Heart left ventricle (tissue), 16 donors: ENCODE results near the gene DPH1. TPM values are rescaled to one million over a fixed set of nuclear protein-coding genes. Genes with fewer than 3 reads are reported as not detected.
A peak's percentile ranks its signal among the peaks of the same experiment; 100 is the strongest.

Source experiments
- ATAC-seq, 4 donors: fragments of 200-7000 bp; cut with Tn5 transposase; one replicate each; pipeline ENCODE4 v1.9.1; 2020 to 2022; ENCODE audit warnings: moderate library complexity in 4 of 4, mild to moderate bottlenecking in 3 of 4, moderate number of reproducible peaks in 1 of 4
- DNase-seq, 5 donors: peaks; one replicate each; pipeline ENCODE4 v3.0.0-alpha.2; 2020
- H3K27ac ChIP-seq, 12 donors: fragments of 200-600 bp; sonication (generic) in 4 of 12; one replicate each; pipeline versions ENCODE4 v1.5.0 to v1.8.0; 2016 to 2022; ENCODE audit warnings: mild to moderate bottlenecking in 2 of 12
- H3K27me3 ChIP-seq, 9 donors: fragments of 200-600 bp; sonication (generic) in 2 of 9; one replicate each; pipeline versions ENCODE4 v1.5.1 to v1.8.0; 2016 to 2022; ENCODE audit warnings: mild to moderate bottlenecking in 3 of 9
- H3K36me3 ChIP-seq, 9 donors: fragments of 200-600 bp; sonication (generic) in 2 of 9; one replicate each; pipeline versions ENCODE4 v1.5.0 to v1.8.0; 2018 to 2022; ENCODE audit warnings: mild to moderate bottlenecking in 2 of 9
- H3K4me1 ChIP-seq, 12 donors: fragments of 200-600 bp; sonication (generic) in 4 of 12; one replicate each; pipeline versions ENCODE4 v1.5.0 to v1.8.0; 2016 to 2022; ENCODE audit warnings: mild to moderate bottlenecking in 3 of 12
- H3K4me3 ChIP-seq, 12 donors: fragments of 200-600 bp; sonication (generic) in 4 of 12; one replicate each; pipeline versions ENCODE4 v1.5.0 to v1.8.0; 2017 to 2022; ENCODE audit warnings: mild to moderate bottlenecking in 9 of 12, moderate library complexity in 4 of 12
- H3K9me3 ChIP-seq, 12 donors: fragments of 200-600 bp; sonication (generic) in 4 of 12; one replicate each; pipeline versions ENCODE4 v1.5.0 to v1.8.0; 2016 to 2022; ENCODE audit warnings: mild to moderate bottlenecking in 1 of 12
- CTCF ChIP-seq, 12 donors: fragments of 200-600 bp; sonication (generic) in 4 of 12; IDR thresholded peaks; one replicate each; pipeline versions ENCODE4 v1.5.0 to v1.8.0; 2018 to 2022; ENCODE audit warnings: antibody characterized with exemption in 12 of 12, mild to moderate bottlenecking in 5 of 12
- POLR2A ChIP-seq, 2 donors: fragments of 450-650 bp; IDR thresholded peaks; one replicate each; pipeline ENCODE4 v1.6.1; 2017; ENCODE audit warnings: antibody characterized with exemption in 2 of 2, mild to moderate bottlenecking in 2 of 2, moderate library complexity in 2 of 2
- WGBS, 4 donors: extraction: QIAGEN DNeasy Blood & Tissue Kit in 2 of 4; methylation state at CpG; one replicate each; pipeline versions ENCODE4 v1.1.5 to v1.1.7; 2013 to 2018; 5-methylcytosine and 5-hydroxymethylcytosine counted together
- intact Hi-C, 10 donors: fragments of 100-400 bp; cut with DNase I; formaldehyde crosslinking; loops; one replicate each; pipeline versions ENCODE4 v1.11.1 to v1.14.2; 2022
- polyA plus RNA-seq, 2 donors: library from polyadenylated mRNA; stranded (reverse); fragments of 200-250 nt; gene quantifications; one replicate each; pipeline ENCODE4 v1.2.3, GENCODE V29; 2013
- total RNA-seq, 9 donors: library from RNA; depleted of rRNA in 2 of 9; stranded (reverse); fragments of >200 nt in 2 of 9; fragmentation: NEBNext Ultra II Directional in 3 of 9; extraction: Animal tissue kit (Norgen Biotek cat#: 25700) in 3 of 9; gene quantifications; one replicate each; pipeline versions ENCODE4 v1.1.0 to v1.2.4, GENCODE V29; 2016 to 2023
- donor health status: ischemic (EF 13 %, LVEDD 7.1; RV severe dilation, severe dysfunction).
- donor health status: healthy with polysubstance abuse.
- donor health status: DM: no; HTN: yes; CAD: no.
- donor health status: DM: no; HTN: no; CAD: no.
- donor health status: ischemic (EF 25% LVEDD 6.9; RV normal size, moderate dysfunction).
- donor health status: ischemic (EF 25% LVEDD 5.7; RV mildly dilated, moderate dysfunction).
- donor health status: healthy.
- donor health status: DM: yes; HTN: yes; CAD: no.
- donor health status: ischemic (EF 35%, LVEDD 5.7; RV mildly dilated, moderate dysfunction).
- donor health status: nonischemic (EF 11% LVEDD 7.7; RV severe dilation, severe dysfunction).
- donor health status: DM: yes; HTN: yes; CAD: no.
- donor health status: PGD.
- donor health status: ischemic (EF 29% LVEDD 5.4; RV normal size, mild dysfunction).
- donor health status: nonischemic (EF 23%, LVEDD 6.1; RV moderate dilation, normal function).

The DPH1 gene
- total and polyA plus RNA-seq, 11 donors: 14.0 to 38.1 (median 23.4) TPM

- peak overlapping the region; percentile 45 to 98 (median 80) for H3K4me3 ChIP-seq
- ATAC-seq: peak in 3 of 4 donors; percentile 52 to 61 (median 61)
- H3K36me3 ChIP-seq: peaks cover 0 to 3% (median 0%) of the 10 kb centered on the region in 9 donors
- 2 to 16% (median 6%) methylated on average over 11 to 104 of the region's 104 CpGs for WGBS, 4 donors
- H3K27ac ChIP-seq: peak overlapping the region in 8 of 12 donors; percentile 15 to 80 (median 56)
- peak; percentile 86 to 93 (median 90) for DNase-seq
- H3K9me3 ChIP-seq: no peaks in the 10 kb centered on the region
- H3K4me1 ChIP-seq: peaks cover 4 to 53% (median 39%) of the 10 kb centered on the region in 12 donors
- TF ChIP-seq POLR2A (IDR thresholded peaks at IDR 0.05): no peak
- no peak for TF ChIP-seq CTCF (IDR thresholded peaks at IDR 0.05)
- intact Hi-C loops: loop anchor here in 8 of 10 donors (5.0 to 10.0 kb wide), 6 partner anchors 125 to 365 kb away; partner anchors contain the start of genes PRPF8 (in 1 of the 8) and TLCD2 (in 1 of the 8)
- H3K27me3 ChIP-seq: peaks cover 0 to 41% (median 0%) of the 10 kb centered on the region in 9 donors
These were observed 19.7 kb downstream of the DPH1 start for GRCh38 chr17:2049333-2050299.

DNA sequence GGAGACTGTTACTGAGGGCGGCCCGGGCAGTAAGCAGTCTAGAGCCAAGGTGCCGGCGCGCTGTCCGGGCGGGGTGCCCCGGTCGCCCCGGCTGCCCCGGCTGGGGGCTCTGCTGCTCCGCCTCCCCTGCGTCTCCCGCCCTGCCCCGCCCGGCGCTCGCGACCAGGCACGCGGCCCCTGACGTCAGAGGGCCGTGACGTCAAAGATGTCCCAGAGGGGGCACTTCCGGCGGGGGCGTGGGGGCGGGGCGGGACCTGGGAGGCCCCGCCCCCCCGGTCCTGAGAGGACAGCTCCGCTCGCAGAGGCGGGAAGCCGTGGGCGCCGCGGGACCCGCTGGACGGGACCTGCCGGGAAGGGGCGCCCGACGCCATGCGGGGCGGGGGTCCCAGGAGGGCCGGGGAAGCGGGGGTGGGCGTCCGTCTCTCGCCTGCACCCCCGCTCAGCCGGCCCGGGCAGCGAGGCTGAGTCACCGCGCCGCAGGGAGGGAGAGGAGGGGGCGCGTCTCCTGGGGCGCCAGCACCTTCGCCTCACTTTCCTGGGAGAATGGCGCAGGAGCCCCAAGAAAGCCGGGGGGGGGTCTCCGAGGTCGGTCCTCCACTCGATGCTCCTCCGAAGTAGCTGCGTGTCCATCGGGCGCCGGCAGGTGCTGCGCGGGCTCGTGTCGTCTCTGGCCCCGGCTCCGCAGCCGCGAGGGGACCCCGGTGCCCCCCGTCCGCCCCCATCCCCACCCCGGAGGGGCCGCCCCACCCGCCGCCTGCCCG is 20.5 kb downstream of the DPH1 start:
- H3K36me3 ChIP-seq: no peaks in the 10 kb centered on the region
- peak overlapping the region; percentile 34 to 91 (median 72) for H3K4me3 ChIP-seq
- H3K27ac ChIP-seq: peak overlapping the region in 6 of 12 donors; percentile 38 to 59 (median 46)
- DNase-seq (peak in 4 of 5 donors; percentile 74 to 83 (median 75)), ATAC-seq (peak in 3 of 4 donors; percentile 38 to 56 (median 44))
- intact Hi-C loops: loop anchor here in 7 of 10 donors (5.0 to 10.0 kb wide), 4 partner anchors 124 to 302 kb away; no protein-coding TSS in a partner anchor
- H3K9me3 ChIP-seq: no peaks in the 10 kb centered on the region
- H3K4me1 ChIP-seq: peaks cover 4 to 53% (median 43%) of the 10 kb centered on the region in 12 donors
- 0 to 2% (median 1%) methylated on average over 13 to 88 of the region's 88 CpGs for WGBS, 4 donors
- peaks cover 0 to 45% (median 0%) of the 10 kb centered on the region in 9 donors for H3K27me3 ChIP-seq
- no peak for TF ChIP-seq CTCF (IDR thresholded peaks at IDR 0.05)

- DNase-seq (peak in 3 of 5 donors; percentile 50 to 64 (median 59)), ATAC-seq (peak in 1 of 4 donors; percentile 6)
- H3K36me3 ChIP-seq: no peaks in the 10 kb centered on the region
- no peak for TF ChIP-seq CTCF (IDR thresholded peaks at IDR 0.05)
- no peak for TF ChIP-seq POLR2A (IDR thresholded peaks at IDR 0.05)
- peaks cover 4 to 58% (median 43%) of the 10 kb centered on the region in 12 donors for H3K4me1 ChIP-seq
- no peaks in the 10 kb centered on the region for H3K9me3 ChIP-seq
- intact Hi-C loops: loop anchor here in 7 of 10 donors (5.0 to 10.0 kb wide), 4 partner anchors 124 to 301 kb away; no protein-coding TSS in a partner anchor
- peaks cover 0 to 46% (median 0%) of the 10 kb centered on the region in 9 donors for H3K27me3 ChIP-seq
- H3K27ac ChIP-seq: peak overlapping the region in 8 of 12 donors; percentile 1 to 62 (median 44)
- 7 to 17% (median 11%) methylated on average over 38 to 81 of the region's 81 CpGs for WGBS, 4 donors
- peak overlapping the region; percentile 34 to 91 (median 72) for H3K4me3 ChIP-seq
These were observed 21.3 kb downstream of the DPH1 start for GRCh38 chr17:2051061-2051932.
